ENCODE results near the gene C5orf58.

The C5orf58 gene

DNA sequence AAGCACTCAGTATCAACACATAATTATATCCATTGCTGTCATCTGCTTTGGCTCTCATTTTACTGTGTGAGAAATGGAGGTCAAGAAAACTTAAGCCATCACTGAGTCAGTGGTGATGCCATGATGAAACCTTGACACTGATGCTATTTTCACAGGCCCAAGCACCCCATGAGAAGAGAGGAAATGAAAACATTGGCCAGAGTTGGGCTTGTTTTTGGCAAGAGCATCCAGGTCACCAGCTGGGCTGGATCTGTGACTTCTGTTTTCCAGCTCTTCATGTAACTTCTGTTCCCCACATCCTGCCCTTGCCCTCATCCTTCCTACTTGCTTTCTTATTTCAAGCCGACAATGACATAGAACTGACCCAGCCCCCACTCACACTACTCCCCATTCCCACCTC lies 54.7 kb downstream of the C5orf58 start:
- H3K36me3 ChIP-seq (ENCODE audit: control insufficient read depth, insufficient read depth, low read length) = peaks cover 28% of the 10 kb centered on the region
- no peak overlapping the region for H3K4me3 ChIP-seq (replicated peaks; ENCODE audit: low read depth, low read length)
- no peak for DNase-seq (ENCODE audit: extremely low read depth, insufficient read length)
- H3K27me3 ChIP-seq (replicated peaks; ENCODE audit: control insufficient read depth, insufficient read depth, low read length) = no peaks in the 10 kb centered on the region
- TF ChIP-seq, protein P1, sequence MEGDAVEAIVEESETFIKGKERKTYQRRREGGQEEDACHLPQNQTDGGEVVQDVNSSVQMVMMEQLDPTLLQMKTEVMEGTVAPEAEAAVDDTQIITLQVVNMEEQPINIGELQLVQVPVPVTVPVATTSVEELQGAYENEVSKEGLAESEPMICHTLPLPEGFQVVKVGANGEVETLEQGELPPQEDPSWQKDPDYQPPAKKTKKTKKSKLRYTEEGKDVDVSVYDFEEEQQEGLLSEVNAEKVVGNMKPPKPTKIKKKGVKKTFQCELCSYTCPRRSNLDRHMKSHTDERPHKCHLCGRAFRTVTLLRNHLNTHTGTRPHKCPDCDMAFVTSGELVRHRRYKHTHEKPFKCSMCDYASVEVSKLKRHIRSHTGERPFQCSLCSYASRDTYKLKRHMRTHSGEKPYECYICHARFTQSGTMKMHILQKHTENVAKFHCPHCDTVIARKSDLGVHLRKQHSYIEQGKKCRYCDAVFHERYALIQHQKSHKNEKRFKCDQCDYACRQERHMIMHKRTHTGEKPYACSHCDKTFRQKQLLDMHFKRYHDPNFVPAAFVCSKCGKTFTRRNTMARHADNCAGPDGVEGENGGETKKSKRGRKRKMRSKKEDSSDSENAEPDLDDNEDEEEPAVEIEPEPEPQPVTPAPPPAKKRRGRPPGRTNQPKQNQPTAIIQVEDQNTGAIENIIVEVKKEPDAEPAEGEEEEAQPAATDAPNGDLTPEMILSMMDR (IDR thresholded peaks at IDR 0.05; ENCODE audit: insufficient read depth, low read length, poor library complexity, severe bottlenecking) = no peak

DNA sequence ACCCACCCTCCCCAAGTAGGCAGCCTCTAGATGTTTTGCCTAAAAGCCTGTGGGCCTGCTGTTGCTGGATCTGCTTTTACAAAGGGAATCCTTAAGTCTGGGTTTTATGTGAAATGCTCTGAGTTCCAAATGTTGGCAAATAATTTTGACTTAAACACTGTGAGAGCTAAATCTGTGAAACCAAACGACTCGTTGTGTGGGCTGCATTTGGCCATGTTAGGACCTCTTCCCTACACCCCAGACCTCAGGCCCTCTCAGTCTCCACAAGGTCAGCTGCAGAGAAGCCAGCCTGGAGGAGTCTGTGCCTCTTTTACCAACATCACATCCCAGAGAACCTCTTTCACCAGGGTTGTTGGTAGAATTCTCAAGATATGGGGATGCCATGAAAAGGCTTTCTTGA lies 55.4 kb downstream of the C5orf58 start:
- no peaks in the 10 kb centered on the region for H3K27me3 ChIP-seq (replicated peaks; ENCODE audit: control insufficient read depth, insufficient read depth, low read length)
- peaks cover 30% of the 10 kb centered on the region for H3K36me3 ChIP-seq (ENCODE audit: control insufficient read depth, insufficient read depth, low read length)
- H3K4me3 ChIP-seq (replicated peaks; ENCODE audit: low read depth, low read length) = no peak overlapping the region
- DNase-seq (ENCODE audit: extremely low read depth, insufficient read length) = no peak
- TF ChIP-seq, protein P1 (IDR thresholded peaks at IDR 0.05; ENCODE audit: insufficient read depth, low read length, poor library complexity, severe bottlenecking) = no peak

DNA sequence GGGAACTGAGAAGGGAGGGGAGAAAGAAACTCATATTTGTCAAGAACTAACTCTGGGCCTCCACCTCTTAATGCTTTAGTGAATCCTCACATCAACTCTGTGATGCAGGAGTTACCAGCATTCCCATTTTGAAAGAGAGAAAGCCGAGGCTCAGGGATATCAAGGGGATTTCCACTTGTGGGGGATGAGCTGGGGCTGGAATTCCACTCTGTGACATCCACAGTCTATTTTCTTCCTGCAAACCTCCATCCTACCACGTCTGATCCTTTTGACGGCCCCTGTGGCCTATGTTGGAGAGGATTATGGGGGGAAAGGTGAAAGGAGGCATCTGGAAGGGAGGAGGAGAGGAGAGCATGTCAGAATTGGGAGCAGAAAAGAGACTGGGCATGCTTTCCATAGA lies 55.8 kb downstream of the C5orf58 start:
- H3K4me3 ChIP-seq (replicated peaks; ENCODE audit: low read depth, low read length) = no peak overlapping the region
- TF ChIP-seq, protein P1 (IDR thresholded peaks at IDR 0.05; ENCODE audit: insufficient read depth, low read length, poor library complexity, severe bottlenecking) = no peak
- no peaks in the 10 kb centered on the region for H3K27me3 ChIP-seq (replicated peaks; ENCODE audit: control insufficient read depth, insufficient read depth, low read length)
- peaks cover 30% of the 10 kb centered on the region for H3K36me3 ChIP-seq (ENCODE audit: control insufficient read depth, insufficient read depth, low read length)
- no peak for DNase-seq (ENCODE audit: extremely low read depth, insufficient read length)

DNA sequence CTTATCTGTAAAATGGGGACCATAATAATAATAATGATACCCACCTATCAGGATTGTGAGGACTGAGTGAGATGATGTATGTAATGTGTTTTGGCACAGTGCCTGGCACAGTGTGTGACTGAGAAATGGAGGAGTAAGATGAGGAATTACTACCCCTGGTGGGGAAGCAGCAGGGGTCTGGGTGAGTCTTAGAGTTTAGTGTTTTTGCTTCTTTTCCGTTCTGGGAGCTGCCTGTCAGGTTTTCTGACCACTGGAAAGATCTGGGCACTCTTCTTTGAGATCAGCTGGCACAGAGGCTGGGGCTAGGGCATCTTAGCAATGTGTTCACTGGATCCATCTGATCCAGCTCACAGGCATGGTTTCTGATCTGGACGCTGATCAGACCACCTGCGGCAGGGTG lies 56.3 kb downstream of the C5orf58 start:
- peaks cover 30% of the 10 kb centered on the region for H3K36me3 ChIP-seq (ENCODE audit: control insufficient read depth, insufficient read depth, low read length)
- no peaks in the 10 kb centered on the region for H3K27me3 ChIP-seq (replicated peaks; ENCODE audit: control insufficient read depth, insufficient read depth, low read length)
- TF ChIP-seq, protein P1 (IDR thresholded peaks at IDR 0.05; ENCODE audit: insufficient read depth, low read length, poor library complexity, severe bottlenecking) = no peak
- DNase-seq (ENCODE audit: extremely low read depth, insufficient read length) = no peak
- H3K4me3 ChIP-seq (replicated peaks; ENCODE audit: low read depth, low read length) = no peak overlapping the region

DNA sequence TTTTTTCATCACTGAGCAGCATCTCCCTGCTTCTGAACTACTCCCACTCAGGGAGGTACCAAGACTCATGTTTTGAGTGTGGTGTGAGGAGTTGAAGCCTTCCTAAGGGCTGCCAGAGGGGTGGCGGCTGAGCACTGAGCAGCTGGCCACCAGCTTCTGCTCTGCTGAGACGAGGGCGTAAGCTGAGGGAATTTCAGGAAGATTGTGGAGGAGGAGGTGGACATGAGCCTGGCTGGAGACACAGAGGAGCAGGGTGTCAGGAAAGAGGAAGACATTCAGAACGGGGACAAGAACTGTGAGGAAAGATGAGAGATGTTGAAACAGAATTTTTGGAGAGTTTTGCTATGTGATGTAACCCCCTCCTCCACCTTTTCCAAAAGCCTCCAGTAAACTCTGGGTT lies 57.0 kb downstream of the C5orf58 start:
- H3K27me3 ChIP-seq (replicated peaks; ENCODE audit: control insufficient read depth, insufficient read depth, low read length) = no peaks in the 10 kb centered on the region
- H3K4me3 ChIP-seq (replicated peaks; ENCODE audit: low read depth, low read length) = no peak overlapping the region
- H3K36me3 ChIP-seq (ENCODE audit: control insufficient read depth, insufficient read depth, low read length) = peaks cover 30% of the 10 kb centered on the region
- TF ChIP-seq, protein P1 (IDR thresholded peaks at IDR 0.05; ENCODE audit: insufficient read depth, low read length, poor library complexity, severe bottlenecking) = no peak
- DNase-seq (ENCODE audit: extremely low read depth, insufficient read length) = no peak

DNA sequence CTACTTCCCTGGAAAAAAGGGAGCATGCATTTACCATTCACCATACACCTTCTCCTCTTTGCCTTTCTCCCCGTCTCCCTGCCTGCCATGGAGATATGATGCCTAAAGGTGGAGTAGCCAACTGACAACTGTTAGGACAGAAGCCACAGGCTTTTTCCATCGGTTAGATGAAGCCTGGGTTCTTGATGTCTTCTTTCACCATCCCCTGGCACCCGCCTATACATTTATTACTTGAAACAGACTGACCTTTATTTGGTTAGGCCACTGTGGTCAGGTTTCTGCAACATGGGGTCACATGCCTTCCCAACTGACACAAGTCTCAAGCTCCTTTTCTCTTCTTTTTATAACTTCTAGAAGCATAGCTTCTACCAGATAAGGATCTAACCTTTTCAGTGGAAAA lies 57.7 kb downstream of the C5orf58 start:
- Histone ChIP-seq H3K27me3 (replicated peaks; ENCODE audit: control insufficient read depth, insufficient read depth, low read length) (no peaks in the 10 kb centered on the region), H3K36me3 (ENCODE audit: control insufficient read depth, insufficient read depth, low read length) (peaks cover 29% of the 10 kb centered on the region), H3K4me3 (replicated peaks; ENCODE audit: low read depth, low read length) (no peak overlapping the region)
- no peak for DNase-seq (ENCODE audit: extremely low read depth, insufficient read length)
- TF ChIP-seq, protein P1 (IDR thresholded peaks at IDR 0.05; ENCODE audit: insufficient read depth, low read length, poor library complexity, severe bottlenecking) = no peak
